Nephron progenitor cell (in vitro differentiated cells): Measurements from ENCODE around the gene MAMDC4.
"Not testable (repeated sequence)": the region's sequence is repeated elsewhere in the genome, so short reads cannot be mapped to it uniquely, and the experiment has no call there.

Experiments
- DNase-seq: peaks from one replicate; pipeline ENCODE4 v3.0.0; 2021
- H3K27ac Mint-ChIP-seq: 2 replicates; pipeline ENCODE4 v1.8.0; 2021; ENCODE audit warnings: mild to moderate bottlenecking, moderate library complexity, mixed read lengths
- H3K27me3 Mint-ChIP-seq: 2 replicates; pipeline ENCODE4 v1.8.0; 2021; ENCODE audit warnings: mild to moderate bottlenecking, low read depth, mixed read lengths; ENCODE audit not compliant: poor library complexity
- H3K36me3 Mint-ChIP-seq: 2 replicates; pipeline ENCODE4 v1.8.0; 2021; ENCODE audit warnings: low read depth, mixed read lengths
- H3K4me1 Mint-ChIP-seq: 2 replicates; pipeline ENCODE4 v1.8.0; 2021; ENCODE audit warnings: mixed read lengths
- H3K4me3 Mint-ChIP-seq: 2 replicates; pipeline ENCODE4 v1.8.0; 2021; ENCODE audit warnings: mild to moderate bottlenecking, moderate library complexity, mixed read lengths
- H3K9me3 Mint-ChIP-seq: 2 replicates; pipeline ENCODE4 v1.8.0; 2021; ENCODE audit warnings: mild to moderate bottlenecking, moderate library complexity, mixed read lengths
- TF ChIP-seq, protein P1 (sequence below): fragments of 200-600 bp; sonication (generic); IDR thresholded peaks from 2 replicates; pipeline ENCODE4 v1.5.0; 2021; ENCODE audit warnings: antibody characterized with exemption

MAMDC4 gene

DNA sequence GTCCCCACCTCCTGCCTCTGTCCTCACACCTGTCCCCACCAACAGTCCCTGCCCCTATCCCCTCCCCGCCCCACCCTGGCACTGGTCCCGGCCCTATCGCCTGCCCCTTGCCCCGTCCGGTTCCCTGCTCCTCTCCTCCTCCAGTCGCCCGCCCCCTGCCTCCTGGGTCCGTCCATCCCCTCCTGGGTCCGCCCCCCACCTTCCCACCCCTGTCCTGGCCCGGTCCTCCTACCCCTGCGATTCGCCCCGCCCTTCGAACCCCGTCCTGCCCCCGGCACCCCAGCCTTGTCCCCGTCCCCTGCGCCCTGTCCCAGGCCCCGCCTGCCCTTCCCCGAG is 13.6 kb downstream of the MAMDC4 start:
- peak overlapping the region; percentile 83 for H3K4me3 Mint-ChIP-seq

DNA sequence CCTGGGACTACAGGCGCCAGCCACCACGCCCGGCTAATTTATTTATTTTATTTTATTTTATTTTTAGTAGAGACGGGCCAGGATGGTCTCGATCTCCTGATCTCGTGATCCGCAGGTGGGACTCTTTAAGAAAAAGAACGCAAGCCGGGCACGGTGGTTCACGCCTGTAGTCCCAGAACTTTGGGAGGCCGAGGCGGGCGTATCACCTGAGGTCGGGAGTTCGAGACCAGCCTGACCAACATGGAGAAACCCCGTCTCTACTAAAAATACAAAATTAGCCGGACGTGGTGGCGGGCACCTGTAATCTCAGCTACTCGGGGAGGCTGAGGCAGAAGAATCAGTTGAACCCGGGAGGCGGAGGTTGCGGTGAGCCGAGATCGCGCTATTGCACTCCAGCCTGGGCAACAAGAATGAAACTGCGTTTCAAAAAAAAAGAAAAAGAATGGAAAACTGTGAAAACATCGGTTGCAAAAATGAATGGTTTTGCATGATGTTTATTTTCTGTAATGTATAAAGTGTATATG is 14.8 kb downstream of the MAMDC4 start:
- DNase-seq, H3K27ac Mint-ChIP-seq, H3K27me3 Mint-ChIP-seq, H3K4me1 Mint-ChIP-seq: not testable (repeated sequence)
- peaks cover 51% of the 10 kb centered on the region for H3K9me3 Mint-ChIP-seq
- peak overlapping the region; percentile 68 for H3K4me3 Mint-ChIP-seq
- peaks cover 43% of the 10 kb centered on the region for H3K36me3 Mint-ChIP-seq

More for the DNA sequence above, 13.6 kb downstream of the MAMDC4 start:
- Mint-ChIP-seq H3K27me3 (peaks cover 4% of the 10 kb centered on the region), H3K4me1 (peaks cover 6% of the 10 kb centered on the region), H3K9me3 (peaks cover 38% of the 10 kb centered on the region), H3K36me3 (peaks cover 39% of the 10 kb centered on the region), H3K27ac (no peak overlapping the region)
- TF ChIP-seq, protein P1, sequence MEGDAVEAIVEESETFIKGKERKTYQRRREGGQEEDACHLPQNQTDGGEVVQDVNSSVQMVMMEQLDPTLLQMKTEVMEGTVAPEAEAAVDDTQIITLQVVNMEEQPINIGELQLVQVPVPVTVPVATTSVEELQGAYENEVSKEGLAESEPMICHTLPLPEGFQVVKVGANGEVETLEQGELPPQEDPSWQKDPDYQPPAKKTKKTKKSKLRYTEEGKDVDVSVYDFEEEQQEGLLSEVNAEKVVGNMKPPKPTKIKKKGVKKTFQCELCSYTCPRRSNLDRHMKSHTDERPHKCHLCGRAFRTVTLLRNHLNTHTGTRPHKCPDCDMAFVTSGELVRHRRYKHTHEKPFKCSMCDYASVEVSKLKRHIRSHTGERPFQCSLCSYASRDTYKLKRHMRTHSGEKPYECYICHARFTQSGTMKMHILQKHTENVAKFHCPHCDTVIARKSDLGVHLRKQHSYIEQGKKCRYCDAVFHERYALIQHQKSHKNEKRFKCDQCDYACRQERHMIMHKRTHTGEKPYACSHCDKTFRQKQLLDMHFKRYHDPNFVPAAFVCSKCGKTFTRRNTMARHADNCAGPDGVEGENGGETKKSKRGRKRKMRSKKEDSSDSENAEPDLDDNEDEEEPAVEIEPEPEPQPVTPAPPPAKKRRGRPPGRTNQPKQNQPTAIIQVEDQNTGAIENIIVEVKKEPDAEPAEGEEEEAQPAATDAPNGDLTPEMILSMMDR = no peak
- no peak for DNase-seq

DNA sequence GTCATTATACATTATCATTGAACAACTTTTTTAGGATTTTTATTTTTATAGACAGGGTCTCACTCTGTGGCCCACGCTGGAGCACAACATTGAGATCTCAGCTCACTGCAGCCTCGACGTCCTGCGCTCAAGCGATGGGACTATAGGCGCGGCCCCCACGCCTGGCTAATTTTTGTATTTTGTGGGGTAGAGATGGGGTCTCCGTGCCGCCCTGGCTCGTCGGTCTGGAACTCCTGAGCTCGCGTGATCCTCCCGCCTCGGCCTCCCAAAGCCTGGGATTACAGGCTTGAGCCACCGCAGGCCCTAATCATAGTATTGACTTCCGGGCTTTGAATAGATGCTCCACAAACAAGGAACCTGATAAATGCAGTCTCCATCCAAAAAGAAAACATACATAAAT is 15.3 kb downstream of the MAMDC4 start:
- Mint-ChIP-seq H3K27me3 (peaks cover 4% of the 10 kb centered on the region), H3K4me1 (peaks cover 6% of the 10 kb centered on the region), H3K36me3 (peaks cover 43% of the 10 kb centered on the region), H3K9me3 (peaks cover 56% of the 10 kb centered on the region), H3K27ac (no peak overlapping the region), H3K4me3 (peak overlapping the region; percentile 68)
- TF ChIP-seq, protein P1 = no peak
- DNase-seq = no peak

DNA sequence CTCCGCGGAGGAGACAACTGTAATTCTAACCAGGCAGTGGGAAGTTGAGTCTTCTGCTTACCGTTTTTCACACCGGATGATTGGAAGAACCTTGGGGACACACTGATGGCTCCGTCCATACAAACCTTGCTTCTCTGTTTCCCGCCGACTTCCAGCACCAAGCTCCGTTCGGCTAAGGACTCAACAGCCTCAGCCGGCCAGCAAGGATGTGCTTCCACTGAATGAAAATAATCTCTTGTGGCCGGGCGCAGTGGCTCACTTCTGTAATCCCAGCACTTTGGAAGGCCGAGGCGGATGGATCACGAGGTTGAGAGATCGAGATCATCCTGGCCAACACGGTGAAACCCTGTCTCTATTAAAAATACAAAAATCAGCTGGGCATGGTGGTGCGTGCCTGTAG is 15.8 kb downstream of the MAMDC4 start:
- peaks cover 4% of the 10 kb centered on the region for H3K27me3 Mint-ChIP-seq
- no peak for DNase-seq
- peaks cover 43% of the 10 kb centered on the region for H3K36me3 Mint-ChIP-seq
- peak overlapping the region; percentile 72 for H3K27ac Mint-ChIP-seq
- peaks cover 60% of the 10 kb centered on the region for H3K9me3 Mint-ChIP-seq
- TF ChIP-seq, protein P1 = no peak
- peak overlapping the region; percentile 68 for H3K4me3 Mint-ChIP-seq
- H3K4me1 Mint-ChIP-seq = peaks cover 6% of the 10 kb centered on the region

DNA sequence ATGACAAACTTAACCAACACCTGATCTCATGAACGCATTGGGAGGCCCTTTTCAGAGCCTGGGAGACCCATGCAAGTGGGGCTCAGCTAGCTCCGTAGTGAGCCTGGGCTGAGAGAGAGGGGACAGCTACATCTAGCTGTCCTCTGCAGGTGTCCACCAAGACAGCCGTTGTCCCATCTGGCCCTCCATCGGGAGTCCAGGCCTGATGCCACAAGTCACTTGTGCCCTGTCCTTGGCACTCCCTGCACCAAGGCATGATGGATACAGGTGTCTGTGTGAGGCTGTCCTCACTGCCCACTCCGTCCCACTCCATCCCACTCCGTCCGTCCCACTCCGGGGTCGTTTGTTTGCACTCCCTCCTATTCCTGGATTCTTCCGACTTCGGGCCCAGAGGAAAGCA is 16.5 kb downstream of the MAMDC4 start:
- DNase-seq = no peak
- Mint-ChIP-seq H3K9me3 (peaks cover 68% of the 10 kb centered on the region), H3K4me1 (peaks cover 6% of the 10 kb centered on the region), H3K4me3 (peak overlapping the region; percentile 56), H3K27ac (no peak overlapping the region), H3K27me3 (peaks cover 4% of the 10 kb centered on the region), H3K36me3 (peaks cover 37% of the 10 kb centered on the region)
- TF ChIP-seq, protein P1 = no peak

DNA sequence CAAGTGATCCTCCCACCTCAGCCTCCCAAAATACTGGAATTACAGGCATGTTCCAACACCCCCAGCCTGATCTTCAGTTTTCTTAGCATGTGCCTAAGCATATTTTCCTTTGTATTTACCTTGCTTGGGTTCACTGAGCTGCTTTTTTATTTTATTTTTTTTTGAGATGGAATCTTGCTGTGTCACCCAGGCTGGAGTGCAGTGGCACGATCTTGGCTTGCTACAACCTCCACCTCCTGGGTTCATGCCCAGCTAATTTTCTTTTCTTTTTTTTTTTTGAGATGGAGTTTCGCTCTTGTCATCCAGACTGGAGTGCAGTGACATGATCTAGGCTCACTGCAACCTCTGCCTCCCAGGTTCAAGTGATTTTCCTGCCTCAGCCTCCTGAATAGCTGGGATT is 17.5 kb downstream of the MAMDC4 start:
- peaks cover 30% of the 10 kb centered on the region for H3K36me3 Mint-ChIP-seq
- H3K9me3 Mint-ChIP-seq = peaks cover 75% of the 10 kb centered on the region
- H3K4me3 Mint-ChIP-seq, H3K27me3 Mint-ChIP-seq, H3K27ac Mint-ChIP-seq, DNase-seq, H3K4me1 Mint-ChIP-seq: not testable (repeated sequence)

DNA sequence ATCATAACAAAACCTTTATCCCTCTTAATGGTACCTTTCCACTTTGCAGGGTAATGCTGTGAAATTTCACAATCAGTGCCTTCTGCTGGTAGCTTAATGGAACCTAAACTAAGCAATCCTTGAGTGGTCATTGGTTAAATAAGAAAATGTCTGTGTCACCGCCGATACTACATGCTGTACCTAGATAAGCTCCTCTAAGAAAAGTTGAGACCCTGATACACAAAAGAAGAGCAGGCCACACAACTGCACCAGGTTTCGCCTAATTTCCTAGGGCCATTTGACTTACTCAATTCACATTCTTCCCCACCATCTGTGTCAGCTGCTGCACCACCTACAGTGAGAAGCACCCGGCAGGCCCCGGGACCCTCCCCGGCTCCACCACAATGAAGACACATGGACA is 23.0 kb downstream of the MAMDC4 start:
- H3K27me3 Mint-ChIP-seq = peaks cover 25% of the 10 kb centered on the region
- H3K36me3 Mint-ChIP-seq = peaks cover 5% of the 10 kb centered on the region
- H3K4me3 Mint-ChIP-seq = no peak overlapping the region
- H3K4me1 Mint-ChIP-seq = no peaks in the 10 kb centered on the region
- TF ChIP-seq, protein P1 = no peak
- no peak for DNase-seq
- H3K27ac Mint-ChIP-seq = no peak overlapping the region
- peaks cover 58% of the 10 kb centered on the region for H3K9me3 Mint-ChIP-seq
